HepG2 (cell line): Measurements from ENCODE around the gene PRMT5. TPM values are rescaled to one million over a fixed set of nuclear protein-coding genes. Genes with fewer than 3 reads are reported as not detected.

Experiments
- AGO2 ChIP-seq: fragments of 200-400 bp; formaldehyde crosslinking; optimal IDR thresholded peaks from 2 replicates; pipeline ENCODE3; 2017; ENCODE audit warnings: mild to moderate bottlenecking, low read depth, low read length, moderate library complexity
- ATF3 ChIP-seq: sonication (generic); formaldehyde crosslinking; IDR thresholded peaks from 2 replicates; pipeline ENCODE4 v1.4.0; 2020; ENCODE audit warnings: missing genetic modification reagents
- CBFB ChIP-seq: sonication (generic); formaldehyde crosslinking; IDR thresholded peaks from 2 replicates; pipeline ENCODE4 v1.4.0; 2020; ENCODE audit warnings: missing genetic modification reagents
- GATAD1 ChIP-seq: IDR thresholded peaks from 2 replicates; pipeline ENCODE4 v1.6.1; 2016; ENCODE audit warnings: missing genetic modification reagents, missing compliant biosample characterization
- HINFP ChIP-seq: sonication (generic); formaldehyde crosslinking; IDR thresholded peaks from 2 replicates; pipeline ENCODE4 v1.4.0; 2020; ENCODE audit warnings: low read depth, mild to moderate bottlenecking, missing genetic modification reagents
- HMGXB3 ChIP-seq: sonication (generic); formaldehyde crosslinking; IDR thresholded peaks from 2 replicates; pipeline ENCODE4 v1.4.0; 2020; ENCODE audit warnings: missing genetic modification reagents, borderline replicate concordance
- HMGXB4 ChIP-seq, 2 experiments: sonication (generic) in 1 of 2; formaldehyde crosslinking in 1 of 2; IDR thresholded peaks; 2 replicates each; pipeline versions ENCODE4 v1.4.0 to v1.6.1; 2018 to 2020; ENCODE audit warnings: missing genetic modification reagents in 2 of 2, borderline replicate concordance in 1 of 2, low read depth in 1 of 2, mild to moderate bottlenecking in 1 of 2, missing biosample characterization in 1 of 2
- HNRNPL ChIP-seq: fragments of 200-400 bp; formaldehyde crosslinking; IDR thresholded peaks from 2 replicates; pipeline ENCODE4 v1.6.1; 2017; ENCODE audit warnings: mild to moderate bottlenecking, low read depth, low read length
- MEF2D ChIP-seq: sonication (generic); formaldehyde crosslinking; IDR thresholded peaks from 2 replicates; pipeline ENCODE4 v1.5.1; 2020; ENCODE audit warnings: mild to moderate bottlenecking, missing genetic modification reagents
- SSRP1 ChIP-seq: IDR thresholded peaks from 2 replicates; pipeline ENCODE4 v1.6.1; 2016; ENCODE audit warnings: control low read depth
- TFE3 ChIP-seq: IDR thresholded peaks from 2 replicates; pipeline ENCODE4 v1.6.1; 2016
- TSC22D2 ChIP-seq: sonication (generic); formaldehyde crosslinking; IDR thresholded peaks from 2 replicates; pipeline ENCODE4 v1.5.1; 2020; ENCODE audit warnings: missing genetic modification reagents, mild to moderate bottlenecking, borderline replicate concordance
- YEATS2 ChIP-seq: sonication (generic); formaldehyde crosslinking; IDR thresholded peaks from 2 replicates; pipeline ENCODE4 v1.4.0; 2020; ENCODE audit warnings: missing genetic modification reagents, borderline replicate concordance
- ZNF205 ChIP-seq: IDR thresholded peaks from 2 replicates; pipeline ENCODE4 v1.6.1; 2018; ENCODE audit warnings: missing biosample characterization, missing genetic modification reagents
- ZNF225 ChIP-seq: sonication (generic); formaldehyde crosslinking; IDR thresholded peaks from 2 replicates; pipeline ENCODE4 v1.4.0; 2020; ENCODE audit warnings: mild to moderate bottlenecking, missing genetic modification reagents
- ZNF326 ChIP-seq: sonication (generic); formaldehyde crosslinking; IDR thresholded peaks from 2 replicates; pipeline ENCODE4 v1.4.0; 2020; ENCODE audit warnings: missing genetic modification reagents, borderline replicate concordance
- ZNF510 ChIP-seq: sonication (generic); formaldehyde crosslinking; IDR thresholded peaks from 2 replicates; pipeline ENCODE4 v1.4.0; 2020; ENCODE audit warnings: low read depth, mild to moderate bottlenecking, missing genetic modification reagents
- ZNF891 ChIP-seq: sonication (generic); formaldehyde crosslinking; IDR thresholded peaks from 2 replicates; pipeline ENCODE4 v1.5.0; 2020; ENCODE audit warnings: mild to moderate bottlenecking, missing genetic modification reagents
- polyA plus RNA-seq, 8 experiments: library from polyadenylated mRNA; depleted of rRNA in 3 of 8; stranded (reverse) in 7 of 8; unstranded in 1 of 8; fragments of >200 nt; fragmentation: Illumina TruSeq in 4 of 8; extraction: Trizol in 4 of 8; gene quantifications; 2 replicates each; pipeline versions ENCODE4 v1.2.1 to v1.2.3, GENCODE V29; 2011 to 2016; ENCODE audit warnings: low read depth in 4 of 8, missing spikeins in 1 of 8, mixed read lengths in 1 of 8; ENCODE audit not compliant: insufficient read depth in 1 of 8
- total RNA-seq, 5 experiments: library from RNA; depleted of rRNA; stranded (reverse); fragments of >200 nt; fragmentation: Illumina TruSeq; extraction: Trizol; gene quantifications; 2 replicates each; pipeline ENCODE4 v1.2.3, GENCODE V29; 2016; ENCODE audit warnings: low read depth in 1 of 5

PRMT5 gene
- total and polyA plus RNA-seq, 2 of the 13 experiments (the other 11 are each of a cell fraction or from before 2014, with no cell fraction given), result 210 to 354 TPM

- peak; percentile 28; the same call in 1 of the 2 replicates for TF ChIP-seq TSC22D2
- 0 out of 2 replicates have a peak, but pooled peaks have one; percentile 46 for TF ChIP-seq HNRNPL
- TF ChIP-seq AGO2, result peak; percentile 71
- peak; percentile 49; the same call in 1 of the 2 replicates for TF ChIP-seq CBFB (CRISPR knock-in tag)
- TF ChIP-seq HMGXB4 (CRISPR knock-in tag; IDR thresholded peaks at IDR 0.05; ENCODE audit: borderline replicate concordance in 1 of 2, low read depth in 1 of 2), result peak; percentile 77; a peak in 3 of 4 replicates
- peak; percentile 55; the same call in 1 of the 2 replicates for TF ChIP-seq ZNF225 (CRISPR knock-in tag)
- TF ChIP-seq TFE3 (CRISPR knock-in tag), result peak; percentile 13; the same call in 1 of the 2 replicates
- 0 out of 2 replicates have a peak, but pooled peaks have one; percentile 72 for TF ChIP-seq ZNF510
- 0 out of 2 replicates have a peak, but pooled peaks have one; percentile 31 for TF ChIP-seq ATF3 (CRISPR knock-in tag)
- 0 out of 2 replicates have a peak, but pooled peaks have one; percentile 72 for TF ChIP-seq HINFP (CRISPR knock-in tag)
- TF ChIP-seq SSRP1 (CRISPR knock-in tag), result peak; percentile 97
- peak; percentile 62 for TF ChIP-seq GATAD1 (CRISPR knock-in tag)
- TF ChIP-seq ZNF205 (CRISPR knock-in tag), result 0 out of 2 replicates have a peak, but pooled peaks have one; percentile 56
- TF ChIP-seq HMGXB3 (CRISPR knock-in tag), result peak; percentile 20; the same call in 1 of the 2 replicates
- TF ChIP-seq ZNF326 (CRISPR knock-in tag), result peak; percentile 25; the same call in 1 of the 2 replicates
- peak; percentile 71 for TF ChIP-seq YEATS2 (CRISPR knock-in tag)
- peak; percentile 56; the same call in 1 of the 2 replicates for TF ChIP-seq MEF2D (CRISPR knock-in tag)
- TF ChIP-seq ZNF891, result no peak
These were observed 44.2 kb upstream of the PRMT5 start (continued) for GRCh38 chr14:22973217-22974032.
